NCI-H2171 treated with DMSO at 0.1 percent for 48 hours (cell line): Measurements from ENCODE around the gene DTWD1.
"Not testable (repeated sequence)": the region's sequence is repeated elsewhere in the genome, so short reads cannot be mapped to it uniquely, and the experiment has no call there.

Experiments
- DNase-seq: peaks from one replicate; lab custom pipeline; 2025; lab: John Stamatoyannopoulos, UW

DTWD1 gene

GRCh38 chr15:49646891-49647290 lies 26.0 kb downstream of the DTWD1 start:
- DNase-seq = no peak

GRCh38 chr15:49649987-49650386 lies 29.1 kb downstream of the DTWD1 start:
- DNase-seq = no peak

- no peak for DNase-seq
Measured at GRCh38 chr15:49650676-49651075, 29.8 kb downstream of the DTWD1 start.

- DNase-seq = no peak
Measured at GRCh38 chr15:49652922-49653321, 32.1 kb downstream of the DTWD1 start.

- no peak for DNase-seq
Measured at GRCh38 chr15:49656734-49657133, 35.9 kb downstream of the DTWD1 start.

- no peak for DNase-seq
Measured at GRCh38 chr15:49664716-49665115, 43.9 kb downstream of the DTWD1 start.

GRCh38 chr15:49666486-49666885 lies 45.6 kb downstream of the DTWD1 start:
- not testable (repeated sequence) for DNase-seq

- DNase-seq = no peak
Measured at GRCh38 chr15:49669288-49669687, 48.4 kb downstream of the DTWD1 start.

GRCh38 chr15:49673861-49674260 lies 53.0 kb downstream of the DTWD1 start:
- DNase-seq = no peak

- DNase-seq = no peak
Measured at GRCh38 chr15:49674370-49674769, 53.5 kb downstream of the DTWD1 start.

- no peak for DNase-seq
Measured at GRCh38 chr15:49675041-49675440, 54.2 kb downstream of the DTWD1 start.

GRCh38 chr15:49678655-49679054 lies 57.8 kb downstream of the DTWD1 start:
- DNase-seq = no peak

- no peak for DNase-seq
Measured at GRCh38 chr15:49686599-49686998, 65.8 kb downstream of the DTWD1 start.

- DNase-seq = peak; percentile 59
Measured at GRCh38 chr15:49688135-49688790, 67.4 kb downstream of the DTWD1 start.

- no peak for DNase-seq
Measured at GRCh38 chr15:49692514-49693090, 71.8 kb downstream of the DTWD1 start.

- no peak for DNase-seq
Measured at GRCh38 chr15:49693498-49693897, 72.7 kb downstream of the DTWD1 start.

GRCh38 chr15:49696433-49696832 lies 75.6 kb downstream of the DTWD1 start:
- DNase-seq = no peak

- no peak for DNase-seq
Measured at GRCh38 chr15:49697121-49697520, 76.3 kb downstream of the DTWD1 start.

- DNase-seq = not testable (repeated sequence)
Measured at GRCh38 chr15:49702982-49703381, 82.1 kb downstream of the DTWD1 start.
